ENCODE results near the gene ARHGAP12. TPM values are rescaled to one million over a fixed set of nuclear protein-coding genes. Genes with fewer than 3 reads are reported as not detected.
A peak's percentile ranks its signal among the peaks of the same experiment; 100 is the strongest.

The ARHGAP12 gene
- total RNA-seq, 1 donor from 2014 or later = 50.5 TPM

DNA sequence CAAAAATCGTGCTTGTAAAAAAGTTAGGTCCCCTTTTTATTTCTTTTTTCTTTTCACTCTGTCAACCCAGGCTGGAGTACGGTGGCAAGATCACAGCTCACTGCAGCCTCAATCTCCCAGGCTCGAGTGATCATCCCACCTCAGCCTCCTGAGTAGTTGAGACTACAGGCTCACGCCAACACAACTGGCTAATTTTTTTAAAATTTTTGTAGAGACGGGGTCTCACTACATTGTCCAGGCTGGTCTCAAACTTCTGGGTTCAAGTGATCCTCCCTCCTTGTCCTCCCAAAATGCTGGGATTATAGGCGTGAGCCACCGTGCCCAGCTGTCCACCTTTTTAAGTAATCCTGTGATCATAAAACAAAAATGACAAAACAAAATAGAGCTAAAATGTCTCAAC is 19.4 kb upstream of the ARHGAP12 start:
- DNase-seq (ENCODE audit: low read depth) = no peak

DNA sequence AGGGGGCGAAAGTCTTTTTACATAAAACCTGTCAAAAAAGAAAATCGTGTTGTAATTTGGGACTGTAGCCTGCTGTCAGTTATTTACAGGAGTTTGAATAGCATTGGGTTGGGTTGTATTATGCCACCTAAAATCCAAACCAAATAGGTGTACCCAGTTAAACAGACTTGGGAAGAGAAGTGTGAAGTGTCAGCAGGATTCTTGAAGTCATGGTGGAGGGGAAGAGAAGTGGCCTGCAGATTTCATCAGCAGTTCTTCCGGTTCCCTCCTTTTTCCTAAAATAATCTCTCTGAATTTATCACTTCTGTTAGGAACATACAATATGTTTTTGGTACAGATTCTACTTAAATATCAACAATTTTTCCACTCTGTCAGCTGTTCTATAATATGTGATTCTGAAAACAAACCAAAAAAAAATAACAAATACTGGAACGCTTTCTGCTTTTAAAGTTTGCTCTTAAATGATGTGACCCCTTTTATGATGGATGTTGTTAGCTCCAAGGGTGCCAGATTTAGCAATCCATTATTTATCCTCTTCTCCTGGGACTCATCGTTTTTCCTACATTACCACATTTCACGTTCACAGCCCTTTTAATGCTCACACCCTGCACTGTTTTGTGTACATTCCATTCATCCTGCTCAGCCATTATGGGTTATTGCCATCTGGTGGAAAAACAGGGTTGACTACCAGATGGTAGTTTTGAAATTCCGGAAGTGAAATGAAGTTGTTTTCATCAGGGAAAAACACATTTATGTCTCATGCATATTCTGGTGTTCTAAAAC is 18.7 kb upstream of the ARHGAP12 start:
- peak; percentile 85 for DNase-seq (ENCODE audit: low read depth)

DNA sequence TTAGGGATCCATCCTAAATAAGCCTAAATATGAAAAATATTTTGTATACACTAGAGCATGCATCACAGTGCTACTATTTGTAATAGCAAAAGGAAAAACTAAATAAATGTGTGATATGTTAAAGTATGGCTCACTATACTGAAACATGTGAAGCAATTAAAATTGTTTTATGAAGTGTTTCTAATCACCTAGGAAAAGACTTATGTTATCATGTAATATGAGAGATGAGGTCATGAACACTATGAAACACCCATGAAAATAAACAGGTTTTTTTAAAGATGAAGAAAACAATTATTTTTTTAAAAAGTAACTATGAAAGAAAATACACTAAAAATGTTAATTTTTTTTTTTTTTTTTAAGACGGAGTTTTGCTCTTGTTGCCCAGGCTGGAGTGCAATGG is 16.8 kb upstream of the ARHGAP12 start:
- no peak for DNase-seq (ENCODE audit: low read depth)

DNA sequence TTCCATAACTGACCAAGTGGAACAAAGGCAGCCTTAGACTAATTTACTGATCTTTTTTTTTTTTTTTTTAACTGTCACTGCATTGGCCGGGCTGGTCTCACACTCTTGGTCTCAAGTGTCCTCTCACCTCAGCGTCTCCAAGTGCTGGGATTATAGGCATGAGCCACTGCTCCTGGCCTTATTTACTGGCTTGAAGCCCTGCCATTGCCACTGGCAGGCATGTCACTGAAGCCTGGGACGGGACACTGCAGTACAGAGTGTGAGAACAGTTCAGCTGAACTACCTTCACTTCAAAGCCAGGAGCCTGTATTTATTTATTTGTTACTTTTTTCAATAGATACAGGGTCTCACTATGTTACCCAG is 15.4 kb upstream of the ARHGAP12 start:
- no peak for DNase-seq (ENCODE audit: low read depth)

DNA sequence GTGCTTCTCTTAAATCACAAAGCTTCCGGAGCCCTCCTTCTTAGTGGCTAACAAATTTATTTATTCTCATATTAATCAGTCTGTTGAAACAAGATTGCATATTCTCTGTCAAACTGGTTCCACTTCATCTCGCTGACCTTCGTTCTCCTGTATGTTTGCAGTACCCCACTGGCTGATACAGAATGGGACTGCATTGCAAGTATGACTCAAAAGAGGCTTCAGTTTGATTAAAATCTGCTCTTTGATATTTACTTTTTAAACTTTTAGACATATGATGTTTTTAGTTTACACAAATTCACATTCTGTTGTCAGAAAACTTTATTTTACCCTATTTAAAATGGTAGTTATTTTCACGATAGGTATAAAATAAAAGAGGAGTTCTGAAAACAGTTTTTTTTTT is 14.3 kb upstream of the ARHGAP12 start:
- no peak for DNase-seq (ENCODE audit: low read depth)

DNA sequence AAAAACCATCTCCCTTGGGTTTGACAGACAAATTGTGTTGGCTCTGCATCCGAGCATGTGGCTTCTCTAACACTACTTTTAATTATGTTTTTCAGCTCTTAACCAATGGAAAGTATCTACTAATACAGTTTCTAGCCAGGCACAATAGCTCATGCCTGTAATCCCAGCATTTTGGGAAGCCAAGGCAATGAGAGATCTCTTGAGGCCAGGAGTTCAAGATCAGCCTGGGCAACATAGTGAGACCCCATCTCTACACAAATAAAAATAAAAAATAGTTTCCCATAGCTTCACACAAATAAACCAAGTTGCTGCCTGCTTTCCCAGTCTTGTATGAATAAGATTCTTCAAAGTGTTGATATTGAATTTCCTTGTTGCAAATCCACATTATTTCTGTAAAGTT is 13.8 kb upstream of the ARHGAP12 start:
- DNase-seq (ENCODE audit: low read depth) = no peak

DNA sequence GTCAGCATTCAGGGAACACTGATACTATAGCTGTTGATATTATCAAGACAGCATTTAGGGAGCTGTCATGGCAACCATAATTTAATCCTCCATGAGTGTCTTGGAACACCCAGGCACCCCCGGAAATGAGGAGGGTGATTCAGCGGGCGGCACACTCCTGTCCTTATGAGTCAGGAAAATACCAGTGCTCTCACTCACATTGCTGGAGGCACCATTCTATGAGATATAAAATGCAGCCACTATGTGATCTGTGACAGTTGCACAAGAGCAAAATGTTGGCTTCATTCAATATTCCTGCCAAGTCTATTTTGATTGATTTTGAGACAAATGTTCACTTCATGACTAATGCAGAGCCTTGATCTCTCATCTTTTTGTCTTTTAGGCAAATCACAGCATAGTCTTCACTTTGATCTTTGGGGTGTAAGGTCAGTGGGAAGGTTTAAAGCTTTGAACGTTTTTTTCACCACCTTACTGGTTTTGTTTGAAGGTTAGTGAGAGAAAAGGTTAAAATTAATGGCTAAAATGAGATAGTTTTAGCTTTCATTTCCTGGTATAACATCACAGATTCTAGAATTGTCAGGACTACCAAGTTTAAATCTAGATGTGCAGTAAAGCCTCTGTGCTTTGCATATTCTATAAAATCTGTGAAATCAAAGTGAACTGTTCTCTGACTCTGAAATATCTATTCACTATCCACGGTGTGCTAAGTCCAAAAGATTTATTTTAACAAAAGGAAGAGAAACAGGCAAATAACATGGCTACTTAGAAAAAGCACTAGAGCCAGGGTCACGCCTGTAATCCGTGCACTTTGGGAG is 12.4 kb upstream of the ARHGAP12 start:
- DNase-seq (ENCODE audit: low read depth) = peak; percentile 97

DNA sequence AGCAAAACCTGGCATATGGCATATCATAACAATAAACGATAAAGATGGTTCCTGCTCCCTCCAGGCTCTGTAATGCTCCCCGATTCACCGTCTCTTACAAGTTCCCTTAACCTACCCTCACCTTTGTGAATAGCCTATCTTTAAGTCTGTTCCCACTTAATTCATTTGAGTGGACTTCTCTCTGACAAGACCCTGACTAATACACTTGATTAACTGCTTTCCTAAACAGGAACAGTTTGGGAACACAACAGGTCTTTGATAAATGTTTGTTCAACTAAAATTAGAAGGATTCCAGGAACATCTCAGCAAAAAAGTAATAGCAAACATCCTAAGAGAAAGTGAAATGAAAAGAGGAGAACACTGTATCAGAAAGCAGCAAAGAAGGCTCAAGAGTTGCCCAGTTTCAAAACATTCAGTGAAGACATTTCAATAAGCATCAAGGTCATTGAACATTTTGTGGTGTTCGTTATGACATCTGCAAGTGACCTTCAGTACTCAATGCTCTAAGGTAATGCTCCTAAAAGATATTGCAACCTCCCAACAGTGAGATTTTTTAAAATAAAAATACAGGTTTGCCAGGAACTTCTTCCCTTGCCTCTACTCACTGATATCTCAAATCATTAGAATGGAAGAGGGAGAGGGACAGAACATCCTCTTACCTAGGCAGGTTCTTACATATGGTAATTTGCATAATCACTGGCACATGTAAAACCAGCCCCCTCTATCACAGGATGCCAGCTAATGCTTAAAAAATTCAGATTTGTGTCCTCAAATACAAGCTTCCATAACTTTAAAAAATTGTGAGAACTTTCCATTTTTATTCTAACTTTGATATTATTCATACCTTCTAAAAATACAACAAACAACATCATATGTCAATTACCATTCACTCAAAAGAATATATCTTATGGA is 11.4 kb upstream of the ARHGAP12 start:
- no peak for DNase-seq (ENCODE audit: low read depth)

DNA sequence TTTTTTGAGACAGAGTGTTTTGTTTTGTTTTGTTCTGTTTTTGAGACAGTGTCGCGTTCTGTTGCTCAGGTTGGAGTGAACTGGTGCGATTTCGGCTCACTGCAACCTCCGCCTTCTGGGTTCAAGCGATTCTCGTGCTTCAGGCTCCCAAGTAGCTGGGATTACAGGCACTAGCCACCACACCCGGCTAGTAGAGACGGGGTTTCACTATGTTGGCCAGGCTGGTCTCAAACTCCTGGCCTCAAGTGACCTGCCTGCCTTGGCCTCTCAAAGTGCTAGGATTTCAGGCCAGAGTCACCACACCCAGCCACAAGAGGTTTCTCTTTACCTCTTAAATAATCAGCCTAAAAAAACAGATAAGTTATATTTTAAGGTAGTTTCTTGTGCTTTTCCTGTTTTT is 8.7 kb upstream of the ARHGAP12 start:
- no peak for DNase-seq (ENCODE audit: low read depth)

DNA sequence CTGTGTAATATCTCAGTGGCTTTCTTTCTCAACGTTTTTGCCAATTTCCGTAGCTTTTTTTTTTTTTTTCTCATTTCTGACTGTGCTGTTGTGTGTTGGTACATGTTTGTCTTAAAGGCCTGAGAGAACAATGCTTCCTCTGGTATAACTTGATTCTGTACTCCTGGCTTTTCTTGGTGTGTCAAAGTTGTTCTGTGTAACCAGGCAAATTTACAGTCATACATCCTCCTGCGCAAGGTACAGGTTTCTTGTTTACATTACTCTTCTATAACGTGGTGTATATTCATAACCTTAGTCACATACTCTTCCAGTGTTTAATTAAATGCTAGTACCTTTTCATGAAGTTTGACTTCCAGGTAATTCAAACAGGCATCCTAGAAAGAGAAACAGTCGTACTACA is 8.3 kb upstream of the ARHGAP12 start:
- no peak for DNase-seq (ENCODE audit: low read depth)

DNA sequence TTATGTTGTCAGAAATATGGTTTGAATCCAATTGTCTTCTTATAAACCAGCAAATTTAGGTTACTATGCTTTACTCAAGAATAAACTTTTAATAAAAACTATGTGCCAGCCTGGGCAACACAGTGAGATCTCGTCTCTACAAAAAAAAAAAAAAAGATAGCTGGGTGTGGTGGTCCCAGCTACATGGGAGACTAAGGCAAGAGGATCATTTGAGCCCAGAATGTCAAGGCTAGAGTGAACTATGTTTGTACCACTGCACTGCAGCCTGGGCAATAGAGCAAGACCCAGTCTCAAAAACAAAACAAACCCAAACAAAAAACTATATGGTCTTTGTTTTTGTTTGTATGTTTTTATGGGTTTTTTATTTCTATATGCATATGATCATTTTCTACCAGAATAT is 7.5 kb upstream of the ARHGAP12 start:
- no peak for DNase-seq (ENCODE audit: low read depth)

DNA sequence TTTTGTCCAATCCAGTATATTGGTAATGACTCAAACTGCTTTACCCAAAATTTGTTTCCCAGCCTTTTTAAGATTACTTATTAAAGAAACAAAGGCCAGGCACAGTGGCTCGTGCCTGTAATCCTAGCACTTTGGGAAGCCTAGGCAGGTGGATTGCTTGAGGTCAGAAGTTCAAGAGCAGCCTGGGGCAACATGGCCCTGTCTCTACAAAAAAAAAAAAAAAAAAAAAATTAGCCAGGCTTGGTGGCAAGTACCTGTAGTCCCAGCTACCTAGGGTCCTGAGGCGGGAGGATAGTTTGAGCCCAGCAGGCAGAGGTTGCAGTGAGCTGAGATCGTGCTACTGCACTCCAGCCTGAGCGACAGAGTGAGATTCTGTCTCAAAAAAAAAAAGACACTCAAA is 7.0 kb upstream of the ARHGAP12 start:
- no peak for DNase-seq (ENCODE audit: low read depth)

DNA sequence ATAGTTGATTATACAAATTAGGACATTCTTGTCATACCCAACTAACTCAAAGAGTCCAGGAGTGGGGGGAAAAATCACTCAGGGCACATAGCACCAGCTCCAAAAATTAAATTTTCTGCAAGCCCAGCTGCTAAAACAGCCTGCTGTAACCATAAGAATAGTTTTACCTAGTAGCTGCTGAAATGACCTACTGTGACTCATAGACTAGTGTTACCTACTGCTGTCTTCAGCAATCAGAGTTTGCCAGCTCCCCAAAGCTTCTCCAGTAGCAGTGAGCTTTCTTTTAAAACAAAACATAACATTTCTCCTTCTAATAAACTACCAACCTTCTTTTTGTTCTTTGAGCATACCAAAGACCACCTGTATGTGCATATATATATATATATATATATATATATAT is 4.2 kb upstream of the ARHGAP12 start:
- no peak for DNase-seq (ENCODE audit: low read depth)

DNA sequence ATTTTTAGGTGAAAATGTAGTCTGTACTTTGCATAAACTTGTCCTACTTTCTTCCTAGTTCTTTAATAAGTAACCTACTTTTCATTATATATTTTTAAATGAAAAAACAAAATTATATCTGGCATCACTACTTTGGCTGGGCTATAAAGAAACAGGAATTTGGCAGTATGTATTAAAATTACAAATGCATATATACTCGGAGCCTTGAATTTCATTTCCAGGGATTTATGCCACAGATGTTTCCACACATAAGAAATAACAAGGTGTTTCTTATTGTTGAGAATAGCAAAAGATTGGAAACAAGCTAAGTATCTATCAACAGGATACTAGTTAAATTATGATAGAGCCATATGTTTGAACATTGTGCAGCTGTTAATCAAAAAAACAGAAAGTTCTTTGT is 2.2 kb upstream of the ARHGAP12 start:
- DNase-seq (ENCODE audit: low read depth) = no peak

DNA sequence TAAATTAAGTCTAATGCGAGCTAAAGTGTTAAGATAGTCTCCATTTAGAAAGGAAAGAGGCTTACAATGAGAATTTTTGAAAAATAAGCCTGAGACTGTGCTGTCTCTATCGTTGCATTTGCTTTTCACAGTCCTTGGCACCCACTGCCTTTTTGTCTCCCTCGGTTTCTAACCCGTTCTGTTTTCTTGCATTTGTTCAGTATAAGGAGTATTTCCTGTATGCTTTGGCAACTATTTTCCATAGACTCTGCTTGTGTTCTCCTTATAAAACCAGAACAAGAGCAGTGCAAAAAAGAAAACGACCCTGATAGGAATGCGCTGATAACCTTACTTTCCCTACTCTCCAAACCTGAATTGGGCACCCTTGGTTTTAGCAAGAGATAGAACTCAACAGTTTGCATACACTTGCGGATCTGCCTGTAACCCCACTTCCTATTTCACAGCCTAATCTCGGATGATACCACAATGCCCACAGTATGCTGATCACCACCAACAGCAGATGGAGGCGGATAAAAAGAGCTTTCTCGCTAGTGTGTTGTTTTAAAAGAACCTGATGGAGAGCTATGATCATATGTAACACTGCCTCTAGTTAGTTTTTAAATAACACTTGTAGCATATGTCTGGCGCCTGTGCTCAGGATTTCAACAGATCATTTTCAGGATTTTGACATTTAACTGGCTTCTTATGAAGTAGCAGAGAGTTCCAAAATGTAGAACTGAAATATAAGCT is 1.6 kb upstream of the ARHGAP12 start:
- no peak for DNase-seq (ENCODE audit: low read depth)

DNA sequence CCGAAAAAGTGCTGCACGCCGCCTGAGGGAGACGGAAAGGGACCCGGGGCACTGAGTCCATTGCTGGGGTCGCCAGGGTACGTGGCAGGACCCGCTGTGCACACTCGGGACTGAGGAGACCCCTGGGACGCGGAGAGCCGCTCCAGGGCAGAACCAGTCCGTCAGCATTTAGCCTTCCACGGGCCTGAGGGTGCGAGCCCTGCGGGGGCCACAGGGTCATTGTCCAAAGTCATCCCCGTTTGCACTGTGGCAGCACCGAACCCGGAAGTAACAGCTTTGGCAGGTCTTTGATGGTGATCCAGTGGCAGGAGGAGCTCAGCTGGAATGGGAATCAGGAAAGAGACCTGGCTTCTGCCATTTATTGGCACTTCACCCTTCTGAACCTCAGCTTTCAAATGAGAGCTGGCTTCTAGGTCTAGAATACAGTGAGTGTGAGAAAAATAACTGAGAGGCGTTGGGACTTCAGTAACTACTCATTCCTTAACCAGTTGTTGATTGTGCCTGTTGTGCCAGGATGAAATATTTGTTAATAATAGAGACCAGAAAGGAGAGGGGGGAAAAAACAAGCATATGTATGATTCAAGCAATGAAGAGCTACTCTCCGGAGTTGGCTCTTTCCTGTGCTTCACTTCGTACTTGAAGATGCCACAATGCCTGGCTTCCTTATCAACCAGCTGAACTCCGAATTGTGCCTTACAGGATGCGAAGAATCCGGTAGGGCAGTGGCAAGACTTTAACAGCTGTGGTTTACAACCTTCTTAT is 811 bp upstream of the ARHGAP12 start:
- DNase-seq (ENCODE audit: low read depth) = no peak

DNA sequence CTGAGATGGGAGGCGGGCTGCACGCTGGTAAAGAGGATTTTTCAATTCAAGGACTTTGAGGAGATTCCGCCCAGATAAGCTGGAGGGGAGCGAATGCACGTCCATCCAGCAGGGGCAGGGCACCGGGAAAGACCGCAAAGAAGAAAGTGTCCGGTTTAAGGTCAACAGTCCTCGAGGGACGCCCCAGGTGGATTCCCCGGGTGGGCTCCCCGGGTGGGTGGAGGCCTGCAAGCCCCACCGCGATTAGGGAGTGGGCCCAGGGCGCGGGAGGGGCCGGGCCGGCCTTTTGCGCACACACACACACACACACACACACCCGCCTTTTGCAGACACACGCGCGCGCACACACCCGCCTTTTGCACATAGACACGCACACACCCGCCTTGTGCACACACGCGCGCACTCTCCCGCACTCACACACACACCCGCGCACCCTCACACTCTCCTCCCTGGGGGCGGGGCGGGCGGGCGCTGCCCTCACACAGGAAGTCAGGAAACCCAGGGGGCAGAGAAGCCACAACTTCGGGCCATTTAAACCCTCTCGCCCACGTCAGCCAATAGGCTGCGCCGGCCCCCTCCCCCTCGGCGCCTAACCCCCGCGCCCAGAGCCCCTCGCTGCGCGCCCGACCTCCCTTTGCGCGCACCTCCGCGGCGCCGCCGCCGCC is 615 bp downstream of the ARHGAP12 start:
- no peak for DNase-seq (ENCODE audit: low read depth)

DNA sequence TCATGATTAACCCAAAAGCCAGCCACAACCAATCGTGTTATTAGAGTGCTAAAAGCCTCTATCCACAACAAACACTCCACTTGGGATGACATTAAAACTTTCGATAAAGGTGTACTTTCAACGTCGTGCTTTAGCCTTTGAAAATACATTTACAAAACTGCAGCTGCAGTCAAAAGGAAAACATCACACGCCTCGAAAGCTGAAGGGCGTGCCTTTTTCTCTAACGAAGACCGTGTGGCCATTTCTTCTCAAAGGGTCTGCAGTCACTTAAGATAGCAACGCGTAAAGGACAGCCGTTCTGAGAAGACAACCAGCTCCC is 1.1 kb downstream of the ARHGAP12 start:
- DNase-seq (ENCODE audit: low read depth) = no peak

DNA sequence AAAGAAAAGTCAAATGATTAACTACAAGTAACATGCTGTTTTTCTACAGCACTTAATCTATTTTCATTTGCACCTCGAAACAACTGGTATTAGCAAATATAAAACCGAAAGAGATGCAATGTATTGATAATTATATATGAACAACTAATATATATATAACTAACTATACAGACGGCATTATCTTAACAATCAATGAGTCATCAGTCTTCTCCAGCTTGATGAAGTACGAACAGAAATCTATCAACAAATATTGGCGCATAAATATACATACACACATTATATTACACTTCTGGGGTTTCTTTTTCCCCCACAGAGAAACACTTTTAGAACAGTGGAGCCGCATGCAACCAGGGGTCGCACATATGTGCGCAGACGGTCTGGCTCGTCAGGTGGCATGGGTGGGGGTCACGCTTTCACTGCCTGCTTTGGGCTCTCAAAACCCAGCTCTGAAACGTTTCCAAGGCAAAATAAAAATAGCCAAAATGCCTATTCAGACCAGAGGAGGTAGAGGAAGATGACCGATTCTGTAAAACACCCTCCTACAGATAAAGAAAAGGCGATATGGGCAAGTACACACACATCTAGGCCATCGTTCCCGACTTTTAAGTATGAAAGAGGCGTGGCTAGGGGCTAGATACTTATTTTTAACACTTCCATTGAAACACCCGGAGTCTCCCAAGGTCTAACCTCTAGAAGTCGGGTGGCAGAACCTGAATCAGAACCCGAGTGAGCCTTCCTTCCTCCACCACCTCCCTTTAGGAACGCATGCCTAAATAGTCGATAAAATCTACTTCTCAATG is 1.7 kb downstream of the ARHGAP12 start:
- DNase-seq (ENCODE audit: low read depth) = no peak

DNA sequence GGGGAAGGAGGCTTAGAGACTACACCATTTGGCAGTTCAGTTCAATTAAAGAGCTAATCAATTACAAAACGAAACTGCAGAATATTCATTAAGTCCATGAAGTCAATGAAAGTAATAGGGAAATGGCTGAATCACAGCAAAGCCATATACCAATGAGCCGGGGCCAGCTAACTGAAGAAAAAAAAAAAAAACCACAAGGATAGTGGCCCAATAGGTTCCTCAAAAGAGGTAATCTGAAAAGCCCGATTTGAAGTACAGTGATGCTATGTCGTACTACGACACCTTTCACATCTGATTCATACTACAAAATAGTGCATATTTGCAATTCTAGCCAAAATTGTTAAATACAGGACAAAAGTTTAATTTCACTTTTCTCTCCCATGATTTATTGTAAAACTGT is 2.5 kb downstream of the ARHGAP12 start:
- DNase-seq (ENCODE audit: low read depth) = no peak
